Epidermal melanocyte (primary cell): Measurements from ENCODE around the gene PRIMA1.

ENCODE experiments used
- DNase-seq: peaks from one replicate; pipeline ENCODE4 v3.0.0; 2011; ENCODE audit warnings: low spot score; ENCODE audit not compliant: insufficient read length

Gene PRIMA1

GRCh38 chr14:93733231-93733630, 55.1 kb downstream of the PRIMA1 start:
- DNase-seq = no peak

- DNase-seq = no peak
Observed at GRCh38 chr14:93732524-93732923, 55.8 kb downstream of the PRIMA1 start.

GRCh38 chr14:93731753-93732152, 56.5 kb downstream of the PRIMA1 start:
- no peak for DNase-seq

GRCh38 chr14:93729993-93730392, 58.3 kb downstream of the PRIMA1 start:
- no peak for DNase-seq

- DNase-seq = no peak
Observed at GRCh38 chr14:93728651-93729016, 59.7 kb downstream of the PRIMA1 start.

- no peak for DNase-seq
Observed at GRCh38 chr14:93727917-93728650, 60.2 kb downstream of the PRIMA1 start.

GRCh38 chr14:93727039-93727740, 61.1 kb downstream of the PRIMA1 start:
- no peak for DNase-seq

GRCh38 chr14:93725993-93726392, 62.3 kb downstream of the PRIMA1 start:
- no peak for DNase-seq

GRCh38 chr14:93725002-93725582, 63.2 kb downstream of the PRIMA1 start:
- no peak for DNase-seq

GRCh38 chr14:93723001-93723400, 65.3 kb downstream of the PRIMA1 start:
- DNase-seq = no peak

GRCh38 chr14:93720981-93721483, 67.3 kb downstream of the PRIMA1 start:
- no peak for DNase-seq

- DNase-seq = no peak
Observed at GRCh38 chr14:93720076-93720815, 68.0 kb downstream of the PRIMA1 start.

- no peak for DNase-seq
Observed at GRCh38 chr14:93719256-93719655, 69.0 kb downstream of the PRIMA1 start.

GRCh38 chr14:93717668-93718320, 70.5 kb downstream of the PRIMA1 start:
- DNase-seq = no peak

- no peak for DNase-seq
Observed at GRCh38 chr14:93716746-93717667, 71.3 kb downstream of the PRIMA1 start.

GRCh38 chr14:93716002-93716745, 72.1 kb downstream of the PRIMA1 start:
- no peak for DNase-seq

- no peak for DNase-seq
Observed at GRCh38 chr14:93715279-93715927, 72.9 kb downstream of the PRIMA1 start.

- no peak for DNase-seq
Observed at GRCh38 chr14:93714605-93715004, 73.7 kb downstream of the PRIMA1 start.
